ENCODE data around the gene CEACAM18.
"Not testable (repeated sequence)": the region's sequence is repeated elsewhere in the genome, so short reads cannot be mapped to it uniquely, and the experiment has no call there.

The CEACAM18 gene

GRCh38 chr19:51493776-51494175 lies 15.4 kb downstream of the CEACAM18 start:
- DNase-seq (ENCODE audit: low read depth in 2 of 2), result no peak

DNA sequence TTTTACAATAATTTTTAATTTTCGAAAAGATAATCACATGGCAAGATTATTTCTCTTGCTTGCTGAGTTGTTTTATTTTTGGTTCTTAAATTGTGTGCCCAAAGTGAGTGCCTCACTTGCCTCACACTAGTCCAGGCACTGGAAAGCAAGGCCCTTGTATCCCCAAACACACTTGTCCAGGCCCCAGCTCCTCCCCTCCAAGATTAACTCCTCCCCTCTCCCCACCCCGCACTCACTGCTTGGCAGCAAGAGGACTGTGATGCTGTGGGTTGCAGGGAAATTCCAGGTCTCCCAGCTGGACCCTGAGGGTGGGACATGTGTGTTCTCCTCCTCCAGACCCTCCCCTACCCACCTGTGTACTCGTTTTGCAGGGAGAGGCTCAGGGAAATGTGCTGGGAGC lies 19.3 kb downstream of the CEACAM18 start:
- no peak for DNase-seq (ENCODE audit: low read depth in 2 of 2)

DNA sequence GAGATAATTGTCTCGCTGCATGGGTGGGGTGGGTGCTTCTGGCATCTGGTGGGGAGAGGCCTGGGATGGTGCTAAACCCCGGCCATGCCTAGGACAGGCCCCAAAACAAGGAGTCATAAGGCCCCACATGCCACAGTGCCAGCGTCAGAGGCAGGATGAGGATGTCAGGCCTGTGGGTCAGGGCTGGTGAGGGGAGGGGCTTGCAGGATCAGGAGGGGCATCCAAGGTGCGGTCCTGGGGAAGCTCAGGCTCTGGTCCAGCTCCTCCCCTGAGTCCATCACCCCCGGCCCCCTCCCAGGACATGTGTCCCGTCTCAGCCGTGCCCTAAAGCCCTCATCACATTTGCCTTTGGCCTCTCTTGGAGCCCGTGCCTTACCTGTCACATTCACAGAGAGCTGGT lies 22.6 kb downstream of the CEACAM18 start:
- DNase-seq (ENCODE audit: low read depth in 2 of 2), result not testable (repeated sequence)

DNA sequence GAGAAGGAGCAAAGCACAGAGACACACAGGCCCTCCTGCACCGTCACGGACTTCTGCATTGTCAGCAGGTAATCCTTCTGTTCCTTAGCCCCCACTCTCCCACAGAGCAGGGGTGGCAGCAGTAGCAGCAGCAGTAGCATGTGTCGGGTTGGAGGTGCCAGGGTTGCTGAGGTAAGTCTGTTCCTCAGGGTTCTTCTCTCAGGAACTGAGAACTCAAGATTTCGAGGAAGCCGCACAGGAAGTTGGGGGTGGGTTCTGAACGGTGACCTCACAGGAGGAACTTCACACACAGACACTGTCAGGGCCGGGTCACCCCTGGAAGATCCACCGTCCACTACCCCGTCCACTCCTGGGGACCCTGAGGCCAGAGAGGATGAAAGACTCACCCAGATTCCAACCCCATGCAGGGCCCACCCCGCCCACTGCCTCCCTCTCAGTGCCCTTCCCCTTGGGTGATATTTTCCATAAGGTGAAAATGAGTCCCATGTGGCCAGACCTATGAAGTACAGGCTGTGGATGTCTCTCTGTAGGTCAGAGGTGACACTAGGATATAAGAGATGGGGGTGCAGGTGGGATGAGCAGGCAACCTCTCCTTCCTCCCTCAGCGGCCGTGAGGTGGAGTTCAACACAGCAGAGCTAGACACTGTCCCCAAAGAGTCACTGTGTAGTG lies 23.4 kb downstream of the CEACAM18 start, which contains the start of gene SIGLEC12:
Gene SIGLEC12 (minus strand): TSS at position 207 of the 670 bp plus-strand sequence. CDS start 67 bp downstream, at position 140.
- DNase-seq (ENCODE audit: low read depth in 2 of 2), result no peak

DNA sequence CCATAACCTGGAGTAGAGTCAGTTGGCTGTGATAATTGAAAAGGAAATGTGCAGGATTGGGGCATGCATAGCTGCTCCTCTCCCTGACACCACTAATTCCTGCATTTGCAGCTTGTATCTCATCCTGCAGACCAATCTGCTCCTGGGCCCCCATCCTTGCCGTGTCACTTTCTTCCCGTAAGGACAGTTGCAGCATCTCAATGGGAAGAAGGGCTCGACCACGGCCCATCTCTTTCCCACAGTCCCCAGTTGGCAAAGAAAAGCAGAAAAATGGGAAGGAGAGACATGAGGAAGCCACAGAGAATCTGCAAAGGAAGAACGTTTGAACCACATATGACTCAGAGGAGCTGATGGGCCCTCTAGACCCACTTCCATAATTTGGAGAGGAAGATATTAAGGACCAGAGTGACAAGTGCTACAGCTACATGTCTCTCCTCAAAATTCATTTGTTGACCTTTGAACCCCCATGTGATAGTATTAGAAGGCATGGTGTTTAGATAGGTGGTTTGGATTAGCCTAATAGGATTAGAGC lies 25.0 kb downstream of the CEACAM18 start:
- no peak for DNase-seq (ENCODE audit: low read depth in 2 of 2)

DNA sequence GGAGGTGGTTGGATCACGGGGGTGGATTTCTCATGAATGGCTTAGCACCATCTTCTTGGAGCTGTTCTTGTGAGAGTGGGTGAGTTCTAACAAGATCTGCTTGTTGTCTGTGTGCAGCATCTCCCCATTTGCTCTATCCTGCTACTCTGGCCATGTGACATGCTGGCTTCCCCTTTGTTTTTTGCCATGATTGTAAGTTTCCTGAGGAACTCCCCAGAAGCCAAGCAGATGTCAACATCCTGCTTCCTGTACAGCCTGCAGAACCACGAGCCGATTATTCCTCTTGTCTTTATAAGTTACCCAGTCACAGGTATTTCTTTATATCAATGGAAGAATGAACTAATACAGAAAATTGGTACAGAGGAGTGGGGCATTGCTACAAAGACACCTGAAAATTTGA lies 25.6 kb downstream of the CEACAM18 start:
- no peak for DNase-seq (ENCODE audit: low read depth in 2 of 2)

DNA sequence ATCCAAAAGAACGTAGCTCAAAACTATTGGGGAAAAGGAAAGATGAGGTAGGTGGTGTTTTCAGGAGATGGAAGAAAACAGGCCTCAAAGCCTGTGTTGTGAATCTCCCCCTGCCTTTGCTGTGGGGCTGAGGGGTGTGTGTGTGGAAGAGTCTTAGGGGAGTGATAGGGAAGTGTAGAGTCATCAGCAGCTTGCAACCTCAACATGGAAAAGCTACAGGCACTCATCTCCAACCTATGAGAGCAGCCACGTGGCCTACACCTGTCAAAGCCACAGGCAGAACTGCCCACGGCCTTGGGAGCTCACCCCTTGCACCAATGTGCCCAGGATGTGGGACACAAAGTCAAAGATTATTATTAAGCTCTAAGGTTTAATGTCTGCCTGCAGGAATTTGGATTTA lies 27.6 kb downstream of the CEACAM18 start:
- DNase-seq (ENCODE audit: low read depth in 2 of 2), result no peak

- no peak for DNase-seq (ENCODE audit: low read depth in 2 of 2)
Observed at GRCh38 chr19:51507192-51507591, 28.9 kb downstream of the CEACAM18 start.

GRCh38 chr19:51507640-51508058 lies 29.3 kb downstream of the CEACAM18 start:
- DNase-seq (ENCODE audit: low read depth in 2 of 2), result no peak

- no peak for DNase-seq (ENCODE audit: low read depth in 2 of 2)
Observed at GRCh38 chr19:51508059-51508733, 29.9 kb downstream of the CEACAM18 start.

DNA sequence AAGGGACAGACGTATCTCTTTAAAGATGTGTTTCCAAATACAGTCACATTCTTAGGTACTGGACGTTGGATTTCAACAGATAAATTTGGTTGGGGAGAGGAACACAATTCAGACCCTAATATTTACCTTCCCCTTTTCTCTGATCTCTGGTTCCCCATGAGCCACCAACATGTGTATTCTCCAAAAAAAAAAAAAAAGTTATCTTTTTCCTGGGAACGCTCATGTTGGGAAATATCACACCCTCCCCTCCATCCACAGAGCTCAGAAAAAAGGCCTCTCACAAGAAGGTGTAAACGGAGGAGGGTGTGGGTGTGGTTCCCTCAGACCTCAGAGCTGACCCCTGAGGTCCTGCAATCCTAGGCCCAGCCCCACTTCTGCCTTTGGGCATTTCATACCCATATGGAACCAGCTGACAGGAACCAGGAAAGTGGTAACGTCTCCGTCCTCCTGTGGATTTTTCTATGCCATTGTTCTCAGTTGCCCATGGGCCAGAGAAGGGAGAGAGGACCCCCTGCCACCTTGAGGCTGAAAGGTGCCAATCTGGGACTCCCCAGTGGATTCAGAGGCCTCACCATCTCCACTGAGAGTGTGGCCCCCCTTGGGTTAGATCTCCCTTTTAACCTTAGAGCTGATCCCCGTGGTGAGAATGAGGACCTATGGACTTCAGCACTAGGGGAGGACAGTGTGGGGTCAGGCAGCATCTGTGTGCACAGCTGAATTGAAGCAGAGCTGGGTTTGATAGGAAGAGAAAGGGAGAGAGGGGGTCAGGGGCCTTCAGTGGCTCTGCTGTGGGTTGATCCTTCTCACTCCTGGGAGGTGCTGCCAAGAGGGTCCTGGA lies 31.7 kb downstream of the CEACAM18 start:
- DNase-seq (ENCODE audit: low read depth in 2 of 2), result no peak

DNA sequence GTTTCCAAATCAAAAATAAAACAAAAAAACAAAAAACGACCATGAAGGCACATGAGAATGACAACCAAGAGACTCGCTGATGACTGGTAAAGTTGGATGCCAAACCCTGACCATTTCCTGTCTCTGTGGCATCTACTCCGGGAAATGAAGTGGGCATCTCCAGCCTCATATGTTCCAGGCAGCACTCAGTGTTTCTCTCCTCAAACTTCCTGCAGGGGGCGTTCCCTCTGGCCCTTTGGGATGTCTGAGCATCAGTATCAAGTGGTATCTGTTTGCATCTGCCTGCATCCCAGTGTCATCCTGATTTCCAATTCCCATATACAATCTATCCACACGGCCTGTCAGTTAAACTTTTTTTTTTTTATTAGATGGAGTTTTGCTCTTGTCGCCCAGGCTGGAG lies 33.0 kb downstream of the CEACAM18 start:
- no peak for DNase-seq (ENCODE audit: low read depth in 2 of 2)

- DNase-seq (ENCODE audit: low read depth in 2 of 2), result no peak
Observed at GRCh38 chr19:51513968-51514367, 35.6 kb downstream of the CEACAM18 start.

GRCh38 chr19:51514866-51515481 lies 36.6 kb downstream of the CEACAM18 start:
- no peak for DNase-seq (ENCODE audit: low read depth in 2 of 2)

DNA sequence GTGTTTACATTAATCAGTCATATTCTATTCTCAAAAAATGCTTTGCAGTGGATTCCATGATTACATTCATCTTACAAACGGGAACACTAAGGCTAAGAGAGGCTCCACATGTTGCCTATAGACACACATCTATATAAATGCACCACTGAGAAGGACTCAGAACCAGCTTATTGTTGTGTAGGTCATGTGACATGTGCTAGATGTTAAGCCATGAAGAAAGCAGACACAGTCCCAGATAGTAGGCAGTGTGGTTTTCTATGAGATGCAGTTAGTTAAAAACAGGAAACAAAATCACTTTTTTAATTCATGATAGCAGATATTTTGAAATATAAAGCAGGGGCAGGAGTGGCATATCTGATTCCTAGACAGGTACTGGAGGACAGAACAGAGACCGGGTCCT lies 42.4 kb downstream of the CEACAM18 start:
- DNase-seq (ENCODE audit: low read depth in 2 of 2), result no peak

GRCh38 chr19:51521357-51521756 lies 43.0 kb downstream of the CEACAM18 start:
- no peak for DNase-seq (ENCODE audit: low read depth in 2 of 2)

DNA sequence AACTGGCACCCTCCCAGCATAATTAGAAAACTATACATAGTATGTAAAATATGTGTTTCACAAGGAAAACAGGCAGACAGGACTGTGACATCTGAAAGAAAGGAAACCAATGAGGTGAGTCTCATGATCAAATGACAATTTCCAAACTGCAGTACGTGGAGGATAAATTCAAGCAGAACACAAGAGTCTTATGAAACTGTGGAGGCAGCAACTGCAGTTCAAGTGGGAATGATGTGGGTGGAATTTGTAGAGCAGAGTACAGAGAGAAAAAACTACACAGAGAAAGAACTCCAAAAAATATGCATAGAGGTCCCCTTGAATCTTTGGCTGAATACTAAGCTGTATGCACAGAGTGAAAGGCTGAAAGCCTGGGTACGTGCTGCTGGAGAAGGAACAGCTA lies 43.4 kb downstream of the CEACAM18 start:
- no peak for DNase-seq (ENCODE audit: low read depth in 2 of 2)

DNA sequence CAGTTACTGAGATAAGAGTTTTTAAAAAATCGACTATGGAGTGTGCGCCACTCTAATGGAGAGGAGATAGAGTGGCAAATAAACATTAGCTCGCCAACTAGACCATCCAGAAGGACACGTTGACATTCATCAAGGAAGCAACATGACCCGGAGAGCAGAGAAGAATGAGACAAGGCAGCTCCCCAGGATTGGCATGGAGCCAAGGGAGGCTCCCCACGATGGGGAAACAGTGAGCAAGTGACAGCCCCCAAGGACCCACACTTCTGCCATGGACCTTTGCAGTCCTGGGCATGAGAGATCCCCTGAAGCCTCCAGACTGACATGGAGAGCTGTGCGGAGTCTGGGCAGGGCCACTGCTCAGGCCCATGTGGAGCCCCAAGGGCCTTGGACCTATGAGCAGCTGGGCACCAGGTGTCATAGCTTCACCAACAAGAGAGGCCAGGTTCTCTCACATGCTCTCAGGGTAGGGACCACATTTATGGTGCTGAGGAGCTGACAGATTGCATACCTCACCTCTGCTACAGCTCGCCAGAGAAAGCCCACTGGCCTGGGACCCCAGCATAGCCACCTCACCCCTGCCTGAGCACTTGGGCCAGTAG lies 46.4 kb downstream of the CEACAM18 start:
- DNase-seq (ENCODE audit: low read depth in 2 of 2), result no peak

DNA sequence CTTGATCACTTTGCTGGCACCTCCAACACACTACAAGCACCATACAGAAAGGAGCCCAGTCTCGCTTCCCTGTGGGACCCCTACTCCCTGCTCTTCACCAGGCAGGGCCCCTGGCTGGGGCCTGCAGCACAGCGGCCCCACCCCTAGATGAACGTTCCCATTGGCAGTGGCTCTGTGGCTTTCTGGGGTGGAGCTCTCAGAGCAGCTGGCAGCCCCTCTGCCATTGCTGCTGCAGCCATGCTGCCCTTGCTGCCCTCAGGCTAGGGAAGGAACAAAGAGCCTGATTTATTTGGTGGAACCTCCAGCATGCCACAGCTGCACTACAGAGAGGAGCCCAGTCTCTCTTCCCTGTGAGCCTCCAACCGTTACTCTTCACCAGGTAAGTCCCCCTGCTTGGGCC lies 47.3 kb downstream of the CEACAM18 start:
- DNase-seq (ENCODE audit: low read depth in 2 of 2), result no peak

DNA sequence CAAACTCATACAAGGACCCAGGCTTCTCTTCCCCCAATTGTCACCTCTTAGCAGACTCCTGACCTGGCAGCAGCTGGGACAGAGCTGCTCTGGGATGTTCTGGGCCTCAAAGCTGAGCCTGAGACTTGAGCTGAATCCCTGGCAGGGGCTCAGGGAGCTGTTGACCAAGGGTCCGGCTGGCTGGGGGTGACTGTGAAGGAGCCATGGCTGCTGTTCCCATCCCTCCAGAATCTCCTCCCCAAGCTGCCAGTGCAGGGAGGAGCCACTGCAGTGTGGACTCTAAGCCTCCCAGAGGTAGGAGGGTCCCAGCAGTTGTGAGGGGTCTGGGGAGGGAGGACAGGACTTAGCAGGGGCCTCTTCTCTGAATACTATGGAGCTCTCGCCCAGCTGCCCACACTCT lies 51.0 kb downstream of the CEACAM18 start:
- no peak for DNase-seq (ENCODE audit: low read depth in 2 of 2)

GRCh38 chr19:51530616-51531015 lies 52.3 kb downstream of the CEACAM18 start:
- DNase-seq (ENCODE audit: low read depth in 2 of 2), result no peak
